Mucosa of rectum (tissue), 2 donors: Measurements from ENCODE around the gene FOXJ3.
A peak's percentile ranks its signal among the peaks of the same experiment; 100 is the strongest.

Experiments used
- H3K27ac ChIP-seq, 2 donors: one replicate each; pipeline ENCODE4 v1.7.0; 2013; ENCODE audit warnings: inconsistent platforms in 2 of 2, low read depth in 2 of 2, low read length in 2 of 2
- H3K27me3 ChIP-seq, 2 donors: one replicate each; pipeline ENCODE4 v1.7.0; 2013; ENCODE audit warnings: low read length in 2 of 2; ENCODE audit not compliant: control insufficient read depth in 2 of 2, insufficient read depth in 2 of 2
- H3K36me3 ChIP-seq, 2 donors: one replicate each; pipeline ENCODE4 v1.7.0; 2013; ENCODE audit warnings: low read length in 2 of 2; ENCODE audit not compliant: control insufficient read depth in 2 of 2, insufficient read depth in 2 of 2
- H3K4me1 ChIP-seq, 2 donors: one replicate each; pipeline ENCODE4 v1.7.0; 2013; ENCODE audit warnings: low read length in 2 of 2, mild to moderate bottlenecking in 1 of 2; ENCODE audit not compliant: control insufficient read depth in 2 of 2, insufficient read depth in 2 of 2
- H3K4me3 ChIP-seq, 2 donors: one replicate each; pipeline ENCODE4 v1.7.0; 2013; ENCODE audit warnings: low read length in 2 of 2
- H3K9ac ChIP-seq, 2 donors: one replicate each; pipeline ENCODE4 v1.7.0; 2013; ENCODE audit warnings: low read length in 2 of 2, low read depth in 1 of 2, mild to moderate bottlenecking in 1 of 2
- H3K9me3 ChIP-seq, 2 donors: one replicate each; pipeline ENCODE4 v1.7.0; 2013; ENCODE audit warnings: low read length in 2 of 2; ENCODE audit not compliant: control insufficient read depth in 2 of 2
- donor health status: healthy.
- donor health status: Normal muscosa, but diverticular disease.

Gene FOXJ3

DNA sequence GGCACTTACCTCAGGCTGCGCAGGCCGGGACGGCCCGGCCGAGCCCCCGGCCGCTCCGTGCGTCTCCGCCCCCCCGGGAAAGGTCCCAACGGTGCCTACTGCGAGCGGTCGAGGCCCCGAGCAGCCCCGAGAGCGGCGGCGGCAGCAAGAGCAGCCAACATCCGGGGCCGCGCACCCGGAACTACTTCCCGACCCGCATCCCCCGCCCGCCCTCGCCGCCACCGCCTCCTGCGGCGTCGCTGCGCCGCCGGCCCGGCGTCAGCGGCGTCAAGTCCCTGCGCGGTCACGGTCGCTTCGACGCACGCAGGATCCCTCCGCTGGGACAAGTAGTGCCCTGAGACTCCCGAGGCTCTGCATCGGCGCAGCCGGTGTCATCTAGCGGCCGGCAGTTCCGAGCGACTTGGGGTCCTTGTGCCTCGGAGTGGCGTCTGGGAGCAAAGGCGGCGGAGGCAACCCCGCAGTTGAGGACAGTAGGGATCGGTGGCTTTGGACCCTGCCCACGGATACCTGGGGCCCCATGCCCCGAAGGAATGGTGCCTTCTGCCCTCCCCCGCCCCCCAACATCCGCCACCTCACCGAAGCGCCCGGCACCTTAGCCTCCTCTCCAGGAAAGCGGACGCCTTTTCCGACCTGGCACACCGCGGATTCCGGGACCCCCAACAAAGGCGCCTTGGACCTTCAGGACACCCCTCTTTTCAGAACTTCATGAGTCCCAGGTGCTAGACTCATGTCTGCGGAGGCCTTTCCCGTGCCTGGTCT is at the start of gene FOXJ3:
FOXJ3 (minus strand) TSS at position 186 of the 759 bp plus-strand sequence. CDS start 24,142 bp downstream, outside the sequence.
- Histone ChIP-seq H3K9me3 (no peaks in the 10 kb centered on the region), H3K4me1 (peaks cover 24 to 30% of the 10 kb centered on the region in 2 donors), H3K27ac (peak within 1 kb of the TSS; percentile 96 to 97), H3K36me3 (no peaks in the 10 kb centered on the region), H3K27me3 (no peaks in the 10 kb centered on the region), H3K9ac (peak within 1 kb of the TSS; percentile 94 to 96), H3K4me3 (peak within 1 kb of the TSS; percentile 91 to 99)

- H3K9ac ChIP-seq, result peak overlapping the region in 1 of 2 donors; percentile 78
These were observed 46.2 kb upstream of the FOXJ3 start for GRCh38 chr1:42381280-42381673.

DNA sequence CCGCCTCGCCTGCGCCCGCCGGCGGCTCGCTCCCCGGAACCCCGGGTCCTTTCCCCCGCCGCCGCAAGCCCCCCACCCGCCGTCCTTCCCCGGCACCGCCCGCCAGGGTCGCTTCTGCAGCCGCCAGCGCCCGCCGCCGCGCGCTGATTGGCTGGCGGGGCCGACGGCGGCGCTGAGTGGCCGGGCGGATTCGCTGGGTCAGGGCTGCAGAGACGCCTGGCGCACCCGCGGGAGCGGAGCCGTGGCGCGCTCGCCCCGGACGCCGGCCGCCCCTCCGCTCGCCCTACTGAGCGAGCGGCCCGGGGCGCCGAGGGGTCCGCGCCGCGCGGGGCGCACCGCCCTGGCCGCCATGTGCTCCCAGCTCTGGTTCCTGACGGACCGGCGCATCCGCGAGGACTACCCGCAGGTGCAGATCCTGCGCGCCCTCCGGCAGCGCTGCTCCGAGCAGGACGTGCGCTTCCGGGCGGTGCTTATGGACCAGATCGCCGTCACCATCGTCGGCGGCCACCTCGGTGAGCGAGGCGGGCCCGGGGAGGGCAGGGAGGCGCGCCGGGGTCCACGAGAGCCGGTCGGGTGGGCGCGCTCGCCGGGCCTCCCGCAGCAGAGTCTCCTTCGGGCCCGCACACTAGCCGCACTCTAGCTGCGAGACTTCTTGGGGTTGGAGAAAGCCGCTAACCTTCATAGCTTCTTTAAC is 45.7 kb upstream of the FOXJ3 start, which contains the start of gene RIMKLA:
RIMKLA (plus strand) TSS at position 207 of the 694 bp plus-strand sequence; CDS start at position 350, 143 bp downstream.
- no peaks in the 10 kb centered on the region for H3K9me3 ChIP-seq
- peak within 1 kb of the TSS; percentile 72 to 76 for H3K4me3 ChIP-seq
- peak within 1 kb of the TSS in 1 of 2 donors; percentile 78 for H3K9ac ChIP-seq
- H3K27ac ChIP-seq, result peak within 1 kb of the TSS in 1 of 2 donors; percentile 29
- peaks cover 0 to 7% of the 10 kb centered on the region in 2 donors for H3K27me3 ChIP-seq
- H3K36me3 ChIP-seq, result no peaks in the 10 kb centered on the region
- H3K4me1 ChIP-seq, result peaks cover 3 to 8% of the 10 kb centered on the region in 2 donors

More at GRCh38 chr1:42381280-42381673, 46.2 kb upstream of the FOXJ3 start:
- H3K27ac ChIP-seq, result peak overlapping the region in 1 of 2 donors; percentile 29
- H3K9me3 ChIP-seq, result no peaks in the 10 kb centered on the region
- peaks cover 3 to 8% of the 10 kb centered on the region in 2 donors for H3K4me1 ChIP-seq
- H3K36me3 ChIP-seq, result no peaks in the 10 kb centered on the region
- peaks cover 0 to 7% of the 10 kb centered on the region in 2 donors for H3K27me3 ChIP-seq
- peak overlapping the region; percentile 72 to 76 for H3K4me3 ChIP-seq

- Histone ChIP-seq H3K36me3 (no peaks in the 10 kb centered on the region), H3K9ac (peak overlapping the region in 1 of 2 donors; percentile 56), H3K4me3 (peak overlapping the region; percentile 68 to 76), H3K4me1 (peaks cover 3 to 8% of the 10 kb centered on the region in 2 donors), H3K9me3 (no peaks in the 10 kb centered on the region), H3K27ac (no peak overlapping the region), H3K27me3 (peaks cover 0 to 7% of the 10 kb centered on the region in 2 donors)
These were observed 45.0 kb upstream of the FOXJ3 start for GRCh38 chr1:42379794-42380585.

DNA sequence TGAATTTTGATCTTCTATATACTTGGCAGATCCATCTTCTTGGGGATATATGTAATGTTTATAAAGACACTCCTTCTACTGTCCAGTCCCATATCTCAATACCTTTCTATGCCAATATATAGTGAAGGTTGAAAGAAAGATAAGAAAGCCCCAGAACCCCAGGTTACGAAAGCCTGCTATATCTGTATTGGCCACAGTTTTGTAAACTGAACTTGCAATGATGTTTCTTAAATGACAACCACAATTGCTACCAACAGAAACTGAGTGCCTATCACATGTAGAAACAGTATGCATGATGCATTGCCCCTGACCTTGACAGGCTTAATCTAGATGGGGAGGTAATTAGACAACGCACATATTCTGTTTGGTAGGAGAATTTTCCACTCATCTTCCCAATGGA is 37.8 kb upstream of the FOXJ3 start:
- Histone ChIP-seq H3K36me3 (no peaks in the 10 kb centered on the region), H3K9ac (no peak overlapping the region), H3K9me3 (no peaks in the 10 kb centered on the region), H3K4me1 (no peaks in the 10 kb centered on the region), H3K27ac (no peak overlapping the region), H3K4me3 (no peak overlapping the region), H3K27me3 (peaks cover 0 to 2% of the 10 kb centered on the region in 2 donors)

GRCh38 chr1:42370876-42371549 is 36.0 kb upstream of the FOXJ3 start:
- Histone ChIP-seq H3K4me1 (no peaks in the 10 kb centered on the region), H3K36me3 (no peaks in the 10 kb centered on the region), H3K27me3 (peaks cover 0 to 2% of the 10 kb centered on the region in 2 donors), H3K9me3 (no peaks in the 10 kb centered on the region), H3K4me3 (no peak overlapping the region), H3K27ac (no peak overlapping the region), H3K9ac (no peak overlapping the region)

- Histone ChIP-seq H3K4me3 (no peak overlapping the region), H3K27ac (no peak overlapping the region), H3K9ac (no peak overlapping the region), H3K9me3 (no peaks in the 10 kb centered on the region), H3K36me3 (no peaks in the 10 kb centered on the region), H3K27me3 (peaks cover 0 to 2% of the 10 kb centered on the region in 2 donors), H3K4me1 (no peaks in the 10 kb centered on the region)
These were observed 34.4 kb upstream of the FOXJ3 start for GRCh38 chr1:42369471-42369870.

- Histone ChIP-seq H3K27ac (no peak overlapping the region), H3K27me3 (peaks cover 0 to 2% of the 10 kb centered on the region in 2 donors), H3K9ac (no peak overlapping the region), H3K4me1 (no peaks in the 10 kb centered on the region), H3K36me3 (no peaks in the 10 kb centered on the region), H3K9me3 (no peaks in the 10 kb centered on the region), H3K4me3 (no peak overlapping the region)
These were observed 33.2 kb upstream of the FOXJ3 start for GRCh38 chr1:42368096-42368795.

GRCh38 chr1:42365118-42365517 is 30.1 kb upstream of the FOXJ3 start:
- H3K9me3 ChIP-seq, result no peaks in the 10 kb centered on the region
- no peak overlapping the region for H3K4me3 ChIP-seq
- H3K9ac ChIP-seq, result no peak overlapping the region
- no peak overlapping the region for H3K27ac ChIP-seq
- no peaks in the 10 kb centered on the region for H3K4me1 ChIP-seq
- H3K36me3 ChIP-seq, result no peaks in the 10 kb centered on the region
- no peaks in the 10 kb centered on the region for H3K27me3 ChIP-seq
